GM19099 (cell line): Measurements from ENCODE around the gene CNIH3.

Source experiments
- POLR2A ChIP-seq: IDR thresholded peaks from 3 replicates; pipeline ENCODE4 v1.6.1; 2011; ENCODE audit warnings: low read depth; ENCODE audit not compliant: insufficient read length; ENCODE audit errors: extremely low read depth

Gene CNIH3

GRCh38 chr1:224687465-224687864, 71.3 kb downstream of the CNIH3 start:
- no peak for TF ChIP-seq POLR2A

GRCh38 chr1:224689374-224689773, 73.3 kb downstream of the CNIH3 start:
- no peak for TF ChIP-seq POLR2A

GRCh38 chr1:224690576-224690975, 74.5 kb downstream of the CNIH3 start:
- no peak for TF ChIP-seq POLR2A

- TF ChIP-seq POLR2A, result no peak
Observed at GRCh38 chr1:224691148-224691925, 75.2 kb downstream of the CNIH3 start.

GRCh38 chr1:224694969-224695368, 78.9 kb downstream of the CNIH3 start:
- TF ChIP-seq POLR2A, result no peak

GRCh38 chr1:224696021-224696420, 79.9 kb downstream of the CNIH3 start:
- TF ChIP-seq POLR2A, result no peak

- TF ChIP-seq POLR2A, result no peak
Observed at GRCh38 chr1:224696891-224697765, 81.0 kb downstream of the CNIH3 start.

GRCh38 chr1:224698015-224698451, 81.9 kb downstream of the CNIH3 start:
- no peak for TF ChIP-seq POLR2A

GRCh38 chr1:224700918-224701531, 84.9 kb downstream of the CNIH3 start:
- TF ChIP-seq POLR2A, result no peak

- TF ChIP-seq POLR2A, result no peak
Observed at GRCh38 chr1:224703702-224704101, 87.6 kb downstream of the CNIH3 start.

GRCh38 chr1:224704107-224704735, 88.1 kb downstream of the CNIH3 start:
- TF ChIP-seq POLR2A, result no peak

GRCh38 chr1:224705578-224705977, 89.5 kb downstream of the CNIH3 start:
- no peak for TF ChIP-seq POLR2A

- no peak for TF ChIP-seq POLR2A
Observed at GRCh38 chr1:224707843-224708725, 92.0 kb downstream of the CNIH3 start.

GRCh38 chr1:224710196-224710595, 94.1 kb downstream of the CNIH3 start:
- no peak for TF ChIP-seq POLR2A
